Trophoblast cell (in vitro differentiated cells and primary cell): ENCODE data around the gene FGFBP2.

Source experiments
- DNase-seq, 2 donors: peaks; one replicate each; pipeline ENCODE4 v3.0.0-alpha.2; 2016
- H2AFZ ChIP-seq: 2 replicates; pipeline ENCODE4 v1.6.1; 2013; ENCODE audit warnings: low read length, moderate library complexity, mild to moderate bottlenecking; ENCODE audit not compliant: insufficient read depth, poor library complexity
- H2AK5ac ChIP-seq: 2 replicates; pipeline ENCODE4 v1.6.1; 2013; ENCODE audit warnings: mild to moderate bottlenecking, low read length
- H2BK120ac ChIP-seq: 2 replicates; pipeline ENCODE4 v1.6.1; 2013; ENCODE audit warnings: low read length, mild to moderate bottlenecking, moderate library complexity; ENCODE audit not compliant: insufficient read depth, poor library complexity
- H2BK12ac ChIP-seq: 2 replicates; pipeline ENCODE4 v1.6.1; 2013; ENCODE audit warnings: mild to moderate bottlenecking, low read length, moderate library complexity
- H2BK5ac ChIP-seq: 2 replicates; pipeline ENCODE4 v1.6.1; 2013; ENCODE audit warnings: low read length, low read depth, moderate library complexity, mild to moderate bottlenecking; ENCODE audit not compliant: poor library complexity
- H3K14ac ChIP-seq: 2 replicates; pipeline ENCODE4 v1.6.1; 2013; ENCODE audit warnings: mild to moderate bottlenecking, low read length
- H3K18ac ChIP-seq: 2 replicates; pipeline ENCODE4 v1.6.1; 2013; ENCODE audit warnings: mild to moderate bottlenecking, low read length
- H3K23ac ChIP-seq: 2 replicates; pipeline ENCODE4 v1.6.1; 2013; ENCODE audit warnings: low read length
- H3K27ac ChIP-seq: 2 replicates; pipeline ENCODE4 v1.5.1; 2013; ENCODE audit warnings: low read depth, mild to moderate bottlenecking, inconsistent platforms, low read length, moderate library complexity
- H3K27me3 ChIP-seq: 2 replicates; pipeline ENCODE4 v1.6.1; 2013; ENCODE audit warnings: inconsistent platforms, mild to moderate bottlenecking, low read length, moderate library complexity; ENCODE audit not compliant: insufficient read depth
- H3K36me3 ChIP-seq, 2 experiments: 1 replicate in 1 of 2; 2 replicates in 1 of 2; pipeline ENCODE4 v1.6.1; 2013; ENCODE audit warnings: low read length in 2 of 2, mild to moderate bottlenecking in 2 of 2, moderate library complexity in 1 of 2; ENCODE audit not compliant: insufficient read depth in 2 of 2, control insufficient read depth in 1 of 2
- H3K4ac ChIP-seq: 2 replicates; pipeline ENCODE4 v1.6.1; 2013; ENCODE audit warnings: low read depth, mild to moderate bottlenecking, low read length, moderate library complexity
- H3K4me1 ChIP-seq, 2 experiments: 1 replicate in 1 of 2; 2 replicates in 1 of 2; pipeline ENCODE4 v1.6.1; 2013; ENCODE audit warnings: low read length in 2 of 2, mild to moderate bottlenecking in 2 of 2, moderate library complexity in 1 of 2; ENCODE audit not compliant: insufficient read depth in 2 of 2, control insufficient read depth in 1 of 2
- H3K4me2 ChIP-seq: 2 replicates; pipeline ENCODE4 v1.6.1; 2013; ENCODE audit warnings: inconsistent platforms, mild to moderate bottlenecking, low read length, moderate library complexity
- H3K4me3 ChIP-seq: 2 replicates; pipeline ENCODE4 v1.5.1; 2013; ENCODE audit warnings: mild to moderate bottlenecking, low read depth, low read length, inconsistent platforms
- H3K79me1 ChIP-seq: one replicate; pipeline ENCODE4 v1.6.1; 2013; ENCODE audit warnings: low read length
- H3K79me2 ChIP-seq: 2 replicates; pipeline ENCODE4 v1.6.1; 2013; ENCODE audit warnings: low read length, mild to moderate bottlenecking; ENCODE audit not compliant: control insufficient read depth, insufficient read depth, poor library complexity
- H3K9ac ChIP-seq: 2 replicates; pipeline ENCODE4 v1.6.1; 2013; ENCODE audit warnings: mild to moderate bottlenecking, low read length
- H3K9me3 ChIP-seq: 2 replicates; pipeline ENCODE4 v1.6.1; 2013; ENCODE audit warnings: low read depth, mild to moderate bottlenecking, control low read depth, inconsistent platforms, low read length; ENCODE audit not compliant: insufficient read depth
- H4K12ac ChIP-seq: 2 replicates; pipeline ENCODE4 v1.6.1; 2013; ENCODE audit warnings: low read depth, mild to moderate bottlenecking, low read length, moderate library complexity
- H4K8ac ChIP-seq: 2 replicates; pipeline ENCODE4 v1.6.1; 2013; ENCODE audit warnings: low read depth, mild to moderate bottlenecking, low read length, moderate library complexity
- H4K91ac ChIP-seq: one replicate; pipeline ENCODE4 v1.6.1; 2013; ENCODE audit warnings: low read depth, mild to moderate bottlenecking, low read length, moderate library complexity
- WGBS: extraction: QIAGEN DNeasy Blood & Tissue Kit; methylation state at CpG from one replicate; pipeline ENCODE4 v1.1.7; 2013; ENCODE audit warnings: missing lambda C conversion rate; ENCODE audit not compliant: insufficient read length, insufficient coverage; ENCODE audit errors: extremely low coverage; 5-methylcytosine and 5-hydroxymethylcytosine counted together

FGFBP2 gene

GRCh38 chr4:15996773-15997172, 33.8 kb upstream of the FGFBP2 start:
- no peaks in the 10 kb centered on the region for H3K9me3 ChIP-seq
- no peak overlapping the region for H3K9ac ChIP-seq
- H2BK5ac ChIP-seq = no peak overlapping the region
- H3K18ac ChIP-seq = no peak overlapping the region
- H2BK12ac ChIP-seq = no peak overlapping the region
- DNase-seq = no peak
- H4K12ac ChIP-seq = no peak overlapping the region
- no peaks in the 10 kb centered on the region for H3K79me2 ChIP-seq
- peaks cover 0 to 2% of the 10 kb centered on the region in 2 experiments for H3K4me1 ChIP-seq
- no peak overlapping the region for H3K4ac ChIP-seq
- no peak overlapping the region for H3K23ac ChIP-seq
- no CpG with 5 or more reads among the region's 4 CpGs for WGBS
- no peak overlapping the region for H4K91ac ChIP-seq
- H2BK120ac ChIP-seq = no peak overlapping the region
- no peaks in the 10 kb centered on the region for H3K27me3 ChIP-seq
- H3K79me1 ChIP-seq = no peaks in the 10 kb centered on the region
- H2AFZ ChIP-seq = no peak overlapping the region
- H3K27ac ChIP-seq = no peak overlapping the region
- H3K14ac ChIP-seq = no peak overlapping the region
- no peak overlapping the region for H3K4me2 ChIP-seq
- no peak overlapping the region for H3K4me3 ChIP-seq
- no peak overlapping the region for H4K8ac ChIP-seq
- H2AK5ac ChIP-seq = no peak overlapping the region
- H3K36me3 ChIP-seq = peaks cover 0 to 2% of the 10 kb centered on the region in 2 experiments

GRCh38 chr4:15995826-15996225, 32.9 kb upstream of the FGFBP2 start:
- H3K36me3 ChIP-seq = peaks cover under 1 to 2% of the 10 kb centered on the region in 2 experiments
- no peak overlapping the region for H2BK5ac ChIP-seq
- H4K12ac ChIP-seq = no peak overlapping the region
- H3K79me2 ChIP-seq = no peaks in the 10 kb centered on the region
- H3K27ac ChIP-seq = no peak overlapping the region
- H3K9me3 ChIP-seq = no peaks in the 10 kb centered on the region
- no peak overlapping the region for H2AFZ ChIP-seq
- DNase-seq = no peak
- H3K4me1 ChIP-seq = no peaks in the 10 kb centered on the region
- no peaks in the 10 kb centered on the region for H3K79me1 ChIP-seq
- no peak overlapping the region for H2BK12ac ChIP-seq
- H3K18ac ChIP-seq = no peak overlapping the region
- no peak overlapping the region for H2AK5ac ChIP-seq
- H3K4me3 ChIP-seq = no peak overlapping the region
- no peak overlapping the region for H3K23ac ChIP-seq
- no peak overlapping the region for H3K4me2 ChIP-seq
- no peak overlapping the region for H3K9ac ChIP-seq
- no peak overlapping the region for H3K14ac ChIP-seq
- no peak overlapping the region for H4K8ac ChIP-seq
- H4K91ac ChIP-seq = no peak overlapping the region
- no peak overlapping the region for H2BK120ac ChIP-seq
- no peaks in the 10 kb centered on the region for H3K27me3 ChIP-seq
- no peak overlapping the region for H3K4ac ChIP-seq
- WGBS = no CpG with 5 or more reads among the region's 3 CpGs

- WGBS = no CpG with 5 or more reads among the region's 2 CpGs
Measured at GRCh38 chr4:15992167-15992485, 29.2 kb upstream of the FGFBP2 start.

GRCh38 chr4:15990570-15991285, 27.8 kb upstream of the FGFBP2 start:
- peaks cover 5 to 13% of the 10 kb centered on the region in 2 experiments for H3K36me3 ChIP-seq
- H4K8ac ChIP-seq = no peak overlapping the region
- H2AK5ac ChIP-seq = no peak overlapping the region
- WGBS = no CpG with 5 or more reads among the region's 12 CpGs
- no peak overlapping the region for H3K14ac ChIP-seq
- H3K18ac ChIP-seq = no peak overlapping the region
- no peak overlapping the region for H3K23ac ChIP-seq
- no peaks in the 10 kb centered on the region for H3K79me2 ChIP-seq
- no peak overlapping the region for H2BK120ac ChIP-seq
- no peak overlapping the region for H4K12ac ChIP-seq
- peaks cover 1% of the 10 kb centered on the region for H3K9me3 ChIP-seq
- H3K4me1 ChIP-seq = no peaks in the 10 kb centered on the region
- no peak overlapping the region for H3K4ac ChIP-seq
- no peak overlapping the region for H3K9ac ChIP-seq
- no peak overlapping the region for H3K4me2 ChIP-seq
- no peak overlapping the region for H2AFZ ChIP-seq
- H3K27me3 ChIP-seq = no peaks in the 10 kb centered on the region
- no peak for DNase-seq
- H3K27ac ChIP-seq = no peak overlapping the region
- H3K4me3 ChIP-seq = no peak overlapping the region
- H4K91ac ChIP-seq = no peak overlapping the region
- no peaks in the 10 kb centered on the region for H3K79me1 ChIP-seq
- H2BK5ac ChIP-seq = no peak overlapping the region
- H2BK12ac ChIP-seq = no peak overlapping the region

More at GRCh38 chr4:15992167-15992485, 29.2 kb upstream of the FGFBP2 start:
- Histone ChIP-seq H3K9me3 (no peaks in the 10 kb centered on the region), H3K4me2 (no peak overlapping the region), H3K4ac (no peak overlapping the region), H3K79me2 (no peaks in the 10 kb centered on the region), H4K12ac (no peak overlapping the region), H3K23ac (no peak overlapping the region), H3K18ac (no peak overlapping the region), H2AFZ (no peak overlapping the region), H3K27ac (no peak overlapping the region), H2BK12ac (no peak overlapping the region), H3K14ac (no peak overlapping the region), H3K9ac (no peak overlapping the region), H3K27me3 (no peaks in the 10 kb centered on the region), H2BK120ac (no peak overlapping the region), H3K79me1 (no peaks in the 10 kb centered on the region), H2BK5ac (no peak overlapping the region), H2AK5ac (no peak overlapping the region), H3K4me1 (no peaks in the 10 kb centered on the region), H3K4me3 (no peak overlapping the region), H3K36me3 (peaks cover 1 to 3% of the 10 kb centered on the region in 2 experiments), H4K8ac (no peak overlapping the region), H4K91ac (no peak overlapping the region)
- DNase-seq = no peak
